H9 (cell line): ENCODE measurements around the gene GABRR2. TPM values are rescaled to one million over a fixed set of nuclear protein-coding genes. Genes with fewer than 3 reads are reported as not detected.

Experiments used
- DNase-seq: peaks from one replicate; pipeline ENCODE4 v3.0.0-alpha.2; 2017
- H2AFZ ChIP-seq: one replicate; pipeline ENCODE4 v1.6.1; 2013; ENCODE audit warnings: mild to moderate bottlenecking, low read length, control low read depth, moderate library complexity
- H2AK5ac ChIP-seq: 2 replicates; pipeline ENCODE4 v1.6.1; 2013; ENCODE audit warnings: low read length, control low read depth, mixed read lengths; ENCODE audit not compliant: insufficient read length
- H2BK120ac ChIP-seq: one replicate; pipeline ENCODE4 v1.6.1; 2013; ENCODE audit warnings: low read depth, mild to moderate bottlenecking, low read length, control low read depth, inconsistent platforms; ENCODE audit not compliant: poor library complexity, severe bottlenecking
- H2BK12ac ChIP-seq: 2 replicates; pipeline ENCODE4 v1.6.1; 2013; ENCODE audit warnings: low read length, control low read depth, mixed read lengths, low read depth; ENCODE audit not compliant: insufficient read length
- H2BK15ac ChIP-seq: 2 replicates; pipeline ENCODE4 v1.6.1; 2013; ENCODE audit warnings: low read depth, low read length, control low read depth
- H2BK20ac ChIP-seq: one replicate; pipeline ENCODE4 v1.6.1; 2013; ENCODE audit warnings: low read depth, mild to moderate bottlenecking, low read length, control low read depth, inconsistent platforms; ENCODE audit not compliant: poor library complexity, severe bottlenecking
- H2BK5ac ChIP-seq: 2 replicates; pipeline ENCODE4 v1.6.1; 2013; ENCODE audit warnings: low read length, control low read depth, mixed read lengths; ENCODE audit not compliant: insufficient read length
- H3K14ac ChIP-seq: 2 replicates; pipeline ENCODE4 v1.6.1; 2013; ENCODE audit warnings: low read length, control low read depth; ENCODE audit not compliant: insufficient read depth
- H3K18ac ChIP-seq: 2 replicates; pipeline ENCODE4 v1.6.1; 2013; ENCODE audit warnings: low read depth, mild to moderate bottlenecking, mixed read lengths, low read length, control low read depth; ENCODE audit not compliant: insufficient read length
- H3K23ac ChIP-seq: 2 replicates; pipeline ENCODE4 v1.6.1; 2013; ENCODE audit warnings: low read length, control low read depth, mixed read lengths, low read depth; ENCODE audit not compliant: insufficient read length
- H3K23me2 ChIP-seq: 2 replicates; pipeline ENCODE4 v1.6.1; 2013; ENCODE audit warnings: low read depth, mild to moderate bottlenecking, mixed read lengths, low read length, control low read depth; ENCODE audit not compliant: insufficient read length, poor library complexity, severe bottlenecking
- H3K27ac ChIP-seq: 2 replicates; pipeline ENCODE4 v1.5.1; 2013; ENCODE audit warnings: low read length, control low read depth, mixed read lengths, low read depth; ENCODE audit not compliant: insufficient read length
- H3K27me3 ChIP-seq: 2 replicates; pipeline ENCODE4 v1.6.1; 2013; ENCODE audit warnings: low read length, control low read depth, inconsistent platforms; ENCODE audit not compliant: insufficient read depth
- H3K4ac ChIP-seq: 2 replicates; pipeline ENCODE4 v1.6.1; 2013; ENCODE audit warnings: low read depth, mild to moderate bottlenecking, control low read depth, inconsistent platforms, low read length, moderate library complexity
- H3K4me1 ChIP-seq: 2 replicates; pipeline ENCODE4 v1.6.1; 2013; ENCODE audit warnings: low read length, control low read depth, inconsistent platforms; ENCODE audit not compliant: insufficient read depth
- H3K4me2 ChIP-seq: 2 replicates; pipeline ENCODE4 v1.6.1; 2013; ENCODE audit warnings: low read length, control low read depth, mixed read lengths; ENCODE audit not compliant: insufficient read length, insufficient read depth
- H3K56ac ChIP-seq: 2 replicates; pipeline ENCODE4 v1.6.1; 2013; ENCODE audit warnings: low read depth, mild to moderate bottlenecking, mixed read lengths, low read length, control low read depth; ENCODE audit not compliant: insufficient read length
- H3K79me1 ChIP-seq: 2 replicates; pipeline ENCODE4 v1.6.1; 2013; ENCODE audit warnings: low read depth, mild to moderate bottlenecking, moderate library complexity, low read length, control low read depth, inconsistent platforms; ENCODE audit not compliant: insufficient read depth, poor library complexity, severe bottlenecking
- H3K79me2 ChIP-seq: 2 replicates; pipeline ENCODE4 v1.6.1; 2013; ENCODE audit warnings: low read length, control low read depth, inconsistent platforms; ENCODE audit not compliant: insufficient read depth
- H3K9ac ChIP-seq: 2 replicates; pipeline ENCODE4 v1.6.1; 2013; ENCODE audit warnings: low read length, control low read depth, mixed read lengths; ENCODE audit not compliant: insufficient read length; ENCODE audit errors: extremely low read depth
- H3K9me3 ChIP-seq: one replicate; pipeline ENCODE4 v1.6.1; 2013; ENCODE audit warnings: low read depth, low read length, inconsistent platforms; ENCODE audit not compliant: control insufficient read depth
- H3T11ph ChIP-seq: one replicate; pipeline ENCODE4 v1.6.1; 2013; ENCODE audit warnings: mild to moderate bottlenecking, low read length, control low read depth, inconsistent platforms
- H4K20me1 ChIP-seq: one replicate; pipeline ENCODE4 v1.6.1; 2013; ENCODE audit not compliant: control insufficient read depth, insufficient read length, insufficient read depth
- H4K5ac ChIP-seq: 2 replicates; pipeline ENCODE4 v1.6.1; 2013; ENCODE audit warnings: low read depth, mild to moderate bottlenecking, mixed read lengths, low read length, control low read depth; ENCODE audit not compliant: insufficient read length
- H4K8ac ChIP-seq: replicated peaks from 2 replicates; pipeline ENCODE4 v1.6.1; 2013; ENCODE audit warnings: low read length, control low read depth, mixed read lengths, low read depth; ENCODE audit not compliant: insufficient read length
- H4K91ac ChIP-seq: 2 replicates; pipeline ENCODE4 v1.6.1; 2013; ENCODE audit warnings: low read depth, mild to moderate bottlenecking, moderate library complexity, mixed read lengths, low read length, control low read depth; ENCODE audit not compliant: insufficient read length
- H3K27ac Mint-ChIP-seq, 3 experiments: 2 replicates in 2 of 3; 3 replicates in 1 of 3; pipeline ENCODE4 v1.8.0; 2020 to 2021; ENCODE audit warnings: mixed read lengths in 3 of 3, mild to moderate bottlenecking in 1 of 3, moderate library complexity in 1 of 3
- H3K27me3 Mint-ChIP-seq: 2 replicates; pipeline ENCODE4 v1.8.0; 2021; ENCODE audit warnings: low read depth, mild to moderate bottlenecking, moderate library complexity, mixed read lengths
- H3K36me3 Mint-ChIP-seq, 3 experiments: 2 replicates in 2 of 3; 3 replicates in 1 of 3; pipeline ENCODE4 v1.8.0; 2020 to 2021; ENCODE audit warnings: low read depth in 3 of 3, mixed read lengths in 3 of 3; ENCODE audit not compliant: insufficient read depth in 1 of 3
- H3K4me1 Mint-ChIP-seq, 2 experiments: 2 replicates each; pipeline ENCODE4 v1.8.0; 2020; ENCODE audit warnings: mixed read lengths in 2 of 2
- H3K4me3 Mint-ChIP-seq, 2 experiments: 2 replicates in 1 of 2; 3 replicates in 1 of 2; pipeline ENCODE4 v1.8.0; 2020 to 2021; ENCODE audit warnings: mild to moderate bottlenecking in 2 of 2, mixed read lengths in 2 of 2, moderate library complexity in 1 of 2
- H3K9me3 Mint-ChIP-seq, 2 experiments: 2 replicates in 1 of 2; 3 replicates in 1 of 2; pipeline ENCODE4 v1.8.0; 2020; ENCODE audit warnings: mild to moderate bottlenecking in 2 of 2, mixed read lengths in 2 of 2, moderate library complexity in 1 of 2
- WGBS: extraction: QIAGEN DNeasy Blood & Tissue Kit; methylation state at CpG from one replicate; pipeline ENCODE4 v1.1.7; 2013; ENCODE audit warnings: missing lambda C conversion rate, low lambda C conversion rate, mixed read lengths; ENCODE audit not compliant: insufficient read length; ENCODE audit errors: extremely low coverage; 5-methylcytosine and 5-hydroxymethylcytosine counted together
- total RNA-seq: library from RNA; stranded (reverse); gene quantifications from 2 replicates; pipeline ENCODE4 v1.2.1, GENCODE V29; 2021
- TF ChIP-seq, protein P1 (sequence below): fragments of 200-600 bp; sonication (generic); conservative IDR thresholded peaks from 3 replicates; pipeline ENCODE4 v1.8.0; 2021; ENCODE audit warnings: antibody characterized with exemption, mild to moderate bottlenecking

The GABRR2 gene
- total RNA-seq, 1 experiment from 2014 or later: not detected

GRCh38 chr6:89291256-89291819 is 23.8 kb downstream of the GABRR2 start:
- Histone ChIP-seq H3K4me2 (no peak overlapping the region), H4K20me1 (no peaks in the 10 kb centered on the region), H3K27ac (no peak overlapping the region), H2BK5ac (no peak overlapping the region), H3K4me1 (no peaks in the 10 kb centered on the region), H2BK20ac (no peak overlapping the region), H3K9me3 (no peaks in the 10 kb centered on the region), H2BK15ac (no peak overlapping the region), H3K14ac (no peak overlapping the region), H2BK120ac (no peak overlapping the region), H2AFZ (no peak overlapping the region), H2AK5ac (no peak overlapping the region), H3K79me1 (no peaks in the 10 kb centered on the region), H4K91ac (no peak overlapping the region), H3T11ph (no peak overlapping the region), H3K9ac (no peak overlapping the region), H3K18ac (no peak overlapping the region), H3K23me2 (no peaks in the 10 kb centered on the region), H3K79me2 (no peaks in the 10 kb centered on the region), H3K4ac (no peak overlapping the region), H3K23ac (no peak overlapping the region), H2BK12ac (no peak overlapping the region), H3K56ac (no peak overlapping the region), H4K8ac (no peak overlapping the region), H3K27me3 (no peaks in the 10 kb centered on the region), H4K5ac (no peak overlapping the region)
- TF ChIP-seq, protein P1, sequence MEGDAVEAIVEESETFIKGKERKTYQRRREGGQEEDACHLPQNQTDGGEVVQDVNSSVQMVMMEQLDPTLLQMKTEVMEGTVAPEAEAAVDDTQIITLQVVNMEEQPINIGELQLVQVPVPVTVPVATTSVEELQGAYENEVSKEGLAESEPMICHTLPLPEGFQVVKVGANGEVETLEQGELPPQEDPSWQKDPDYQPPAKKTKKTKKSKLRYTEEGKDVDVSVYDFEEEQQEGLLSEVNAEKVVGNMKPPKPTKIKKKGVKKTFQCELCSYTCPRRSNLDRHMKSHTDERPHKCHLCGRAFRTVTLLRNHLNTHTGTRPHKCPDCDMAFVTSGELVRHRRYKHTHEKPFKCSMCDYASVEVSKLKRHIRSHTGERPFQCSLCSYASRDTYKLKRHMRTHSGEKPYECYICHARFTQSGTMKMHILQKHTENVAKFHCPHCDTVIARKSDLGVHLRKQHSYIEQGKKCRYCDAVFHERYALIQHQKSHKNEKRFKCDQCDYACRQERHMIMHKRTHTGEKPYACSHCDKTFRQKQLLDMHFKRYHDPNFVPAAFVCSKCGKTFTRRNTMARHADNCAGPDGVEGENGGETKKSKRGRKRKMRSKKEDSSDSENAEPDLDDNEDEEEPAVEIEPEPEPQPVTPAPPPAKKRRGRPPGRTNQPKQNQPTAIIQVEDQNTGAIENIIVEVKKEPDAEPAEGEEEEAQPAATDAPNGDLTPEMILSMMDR: no peak; the same call in 2 of the 3 replicates
- peaks cover 2 to 7% of the 10 kb centered on the region in 2 experiments; a peak in 3 of 4 replicates for H3K4me1 Mint-ChIP-seq
- DNase-seq: peak; percentile 22
- H3K36me3 Mint-ChIP-seq: no peaks in the 10 kb centered on the region
- H3K9me3 Mint-ChIP-seq: no peaks in the 10 kb centered on the region
- no CpG with 5 or more reads among the region's 11 CpGs for WGBS
- H3K27me3 Mint-ChIP-seq: 0 out of 2 replicates have a peak, but pooled peaks cover 1% of the 10 kb centered on the region
- H3K27ac Mint-ChIP-seq: no peak overlapping the region; a peak in 2 of 7 replicates
- no peak overlapping the region for H3K4me3 Mint-ChIP-seq
